Globus pallidus (tissue), 1 donor: ENCODE data around the gene LYZ.

Experiments used
- DNase-seq: peaks from one replicate; pipeline ENCODE4 v3.0.0-alpha.2; 2015; ENCODE audit warnings: low spot score

Gene LYZ

GRCh38 chr12:69338936-69339335 is 9.2 kb upstream of the LYZ start:
- no peak for DNase-seq

GRCh38 chr12:69339999-69340398 is 8.2 kb upstream of the LYZ start:
- DNase-seq, result no peak

GRCh38 chr12:69341328-69341727 is 6.9 kb upstream of the LYZ start:
- no peak for DNase-seq

GRCh38 chr12:69342421-69342820 is 5.8 kb upstream of the LYZ start:
- no peak for DNase-seq

- no peak for DNase-seq
Measured at GRCh38 chr12:69343357-69343756, 4.8 kb upstream of the LYZ start.

GRCh38 chr12:69343885-69344612 is 4.1 kb upstream of the LYZ start:
- no peak for DNase-seq

- DNase-seq, result no peak
Measured at GRCh38 chr12:69345077-69345476, 3.1 kb upstream of the LYZ start.

- no peak for DNase-seq
Measured at GRCh38 chr12:69345742-69346141, 2.4 kb upstream of the LYZ start.

- DNase-seq, result no peak
Measured at GRCh38 chr12:69350002-69350626, 1.9 kb downstream of the LYZ start.

- no peak for DNase-seq
Measured at GRCh38 chr12:69350777-69351176, 2.6 kb downstream of the LYZ start.

GRCh38 chr12:69351462-69352236 is 3.5 kb downstream of the LYZ start:
- no peak for DNase-seq

- DNase-seq, result no peak
Measured at GRCh38 chr12:69352904-69353303, 4.7 kb downstream of the LYZ start.

- no peak for DNase-seq
Measured at GRCh38 chr12:69354172-69354555, 6.0 kb downstream of the LYZ start.

- DNase-seq, result no peak
Measured at GRCh38 chr12:69354556-69355187, 6.5 kb downstream of the LYZ start.

GRCh38 chr12:69355363-69356028 is 7.3 kb downstream of the LYZ start:
- DNase-seq, result no peak

GRCh38 chr12:69359531-69360347 is 11.6 kb downstream of the LYZ start, which contains the start of gene YEATS4:
Gene YEATS4, plus strand, starts transcription at chr12:69359743. Its CDS starts 230 bp downstream, at chr12:69359973.
- peak; percentile 81 for DNase-seq

GRCh38 chr12:69360348-69360672 is 12.1 kb downstream of the LYZ start:
- DNase-seq, result no peak

- DNase-seq, result no peak
Measured at GRCh38 chr12:69366796-69367195, 18.6 kb downstream of the LYZ start.

- no peak for DNase-seq
Measured at GRCh38 chr12:69368171-69368570, 20.0 kb downstream of the LYZ start.

- no peak for DNase-seq
Measured at GRCh38 chr12:69383074-69383473, 34.9 kb downstream of the LYZ start.

GRCh38 chr12:69385038-69385437 is 36.9 kb downstream of the LYZ start:
- no peak for DNase-seq
